ENCODE results near the gene SFMBT2.
"Not testable (repeated sequence)": the region's sequence is repeated elsewhere in the genome, so short reads cannot be mapped to it uniquely, and the experiment has no call there.

SFMBT2 gene

DNA sequence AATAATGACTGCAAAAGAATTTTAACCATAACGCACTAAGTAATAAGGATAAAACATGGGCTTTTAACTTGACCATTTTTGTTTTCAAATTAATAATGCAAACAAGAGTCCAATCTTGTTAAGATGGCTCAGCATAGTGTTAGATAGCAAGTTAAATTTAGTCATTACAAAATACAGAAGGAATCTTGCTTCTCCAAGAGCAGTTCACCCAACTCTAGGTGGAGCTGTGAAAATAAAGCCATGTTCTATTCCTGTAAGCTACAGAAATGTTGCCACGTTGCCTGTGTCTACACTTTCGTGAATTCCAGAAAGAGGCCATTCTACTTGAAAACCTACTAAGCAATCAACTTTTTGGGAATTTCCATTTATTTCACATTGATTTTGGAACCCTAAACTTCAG is 191.9 kb downstream of the SFMBT2 start:
- Histone ChIP-seq H3K4me1 (ENCODE audit: control insufficient read depth, insufficient read depth, low read length) (no peaks in the 10 kb centered on the region), H3K36me3 (ENCODE audit: control insufficient read depth, insufficient read depth, low read length) (no peaks in the 10 kb centered on the region), H3K27ac (ENCODE audit: low read depth, low read length) (no peak overlapping the region), H3K27me3 (ENCODE audit: control insufficient read depth, insufficient read depth, low read length) (no peaks in the 10 kb centered on the region), H3K4me3 (ENCODE audit: low read depth, low read length) (no peak overlapping the region), H3K9ac (ENCODE audit: low read depth, low read length) (no peak overlapping the region), H3K9me3 (ENCODE audit: control insufficient read depth, insufficient read depth, low read length) (peaks cover 5% of the 10 kb centered on the region; the same call in 1 of the 2 replicates)

- not testable (repeated sequence) for H3K4me3 ChIP-seq (ENCODE audit: low read depth, low read length); H3K9ac ChIP-seq (ENCODE audit: low read depth, low read length); H3K36me3 ChIP-seq (ENCODE audit: control insufficient read depth, insufficient read depth, low read length); H3K27ac ChIP-seq (ENCODE audit: low read depth, low read length); H3K9me3 ChIP-seq (ENCODE audit: control insufficient read depth, insufficient read depth, low read length); H3K27me3 ChIP-seq (ENCODE audit: control insufficient read depth, insufficient read depth, low read length)
- peaks cover 13% of the 10 kb centered on the region for H3K4me1 ChIP-seq (ENCODE audit: control insufficient read depth, insufficient read depth, low read length)
These were observed 198.1 kb downstream of the SFMBT2 start for GRCh38 chr10:7212696-7213095.

- no peaks in the 10 kb centered on the region for H3K36me3 ChIP-seq (ENCODE audit: control insufficient read depth, insufficient read depth, low read length)
- H3K27me3 ChIP-seq (ENCODE audit: control insufficient read depth, insufficient read depth, low read length) = no peaks in the 10 kb centered on the region
- no peak overlapping the region for H3K27ac ChIP-seq (ENCODE audit: low read depth, low read length)
These were observed 198.8 kb downstream of the SFMBT2 start for GRCh38 chr10:7211857-7212577.

DNA sequence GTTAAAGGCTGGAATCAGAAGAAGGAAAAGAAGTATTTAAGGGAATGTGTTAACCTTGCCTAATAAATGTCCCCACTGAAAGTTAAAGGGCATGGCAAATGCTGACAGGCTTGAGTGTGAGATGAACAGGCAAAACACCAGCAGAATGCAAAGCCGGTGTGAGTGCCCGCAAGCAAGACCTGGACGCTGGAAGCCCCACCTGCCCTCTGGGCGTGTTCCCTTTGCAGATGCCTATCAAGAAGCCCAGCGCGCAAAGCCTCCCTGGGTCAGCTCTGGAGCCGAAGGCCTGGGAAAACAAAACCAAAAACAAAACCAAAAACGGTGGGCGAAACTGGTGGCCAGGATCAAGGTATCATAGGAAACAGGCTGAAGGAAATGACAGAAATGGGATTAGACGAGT is 200.3 kb downstream of the SFMBT2 start:
- no peaks in the 10 kb centered on the region for H3K27me3 ChIP-seq (ENCODE audit: control insufficient read depth, insufficient read depth, low read length)
- peaks cover 13% of the 10 kb centered on the region for H3K4me1 ChIP-seq (ENCODE audit: control insufficient read depth, insufficient read depth, low read length)
- H3K27ac ChIP-seq (ENCODE audit: low read depth, low read length) = no peak overlapping the region
- no peaks in the 10 kb centered on the region for H3K36me3 ChIP-seq (ENCODE audit: control insufficient read depth, insufficient read depth, low read length)
- H3K9ac ChIP-seq (ENCODE audit: low read depth, low read length) = no peak overlapping the region
- no peak overlapping the region for H3K4me3 ChIP-seq (ENCODE audit: low read depth, low read length)
- H3K9me3 ChIP-seq (ENCODE audit: control insufficient read depth, insufficient read depth, low read length) = no peaks in the 10 kb centered on the region

More at GRCh38 chr10:7211857-7212577, 198.8 kb downstream of the SFMBT2 start:
- no peak overlapping the region for H3K4me3 ChIP-seq (ENCODE audit: low read depth, low read length)
- no peaks in the 10 kb centered on the region for H3K9me3 ChIP-seq (ENCODE audit: control insufficient read depth, insufficient read depth, low read length)
- peaks cover 13% of the 10 kb centered on the region for H3K4me1 ChIP-seq (ENCODE audit: control insufficient read depth, insufficient read depth, low read length)
- no peak overlapping the region for H3K9ac ChIP-seq (ENCODE audit: low read depth, low read length)

DNA sequence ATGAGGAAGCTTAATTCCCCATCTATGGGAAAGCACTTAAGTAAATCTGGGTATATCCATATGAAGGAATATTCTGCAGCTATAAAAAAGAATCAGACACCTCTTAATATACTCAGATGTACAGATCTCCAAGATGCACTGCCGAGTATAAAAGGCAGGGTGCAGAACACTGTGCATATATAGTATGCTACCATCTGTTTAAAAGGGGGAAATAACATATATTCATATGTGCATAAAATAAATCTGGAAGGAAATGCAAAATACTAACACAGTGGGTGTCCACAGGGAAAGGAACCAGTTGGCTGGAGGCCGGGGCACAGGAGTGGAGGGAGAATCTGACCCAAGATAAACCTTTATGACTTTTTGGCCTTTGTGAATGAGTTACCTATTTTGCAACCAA is 201.4 kb downstream of the SFMBT2 start:
- Histone ChIP-seq H3K27me3 (ENCODE audit: control insufficient read depth, insufficient read depth, low read length) (no peaks in the 10 kb centered on the region), H3K9me3 (ENCODE audit: control insufficient read depth, insufficient read depth, low read length) (no peaks in the 10 kb centered on the region), H3K4me1 (ENCODE audit: control insufficient read depth, insufficient read depth, low read length) (peaks cover 13% of the 10 kb centered on the region), H3K9ac (ENCODE audit: low read depth, low read length) (no peak overlapping the region), H3K36me3 (ENCODE audit: control insufficient read depth, insufficient read depth, low read length) (no peaks in the 10 kb centered on the region), H3K27ac (ENCODE audit: low read depth, low read length) (no peak overlapping the region), H3K4me3 (ENCODE audit: low read depth, low read length) (no peak overlapping the region)

DNA sequence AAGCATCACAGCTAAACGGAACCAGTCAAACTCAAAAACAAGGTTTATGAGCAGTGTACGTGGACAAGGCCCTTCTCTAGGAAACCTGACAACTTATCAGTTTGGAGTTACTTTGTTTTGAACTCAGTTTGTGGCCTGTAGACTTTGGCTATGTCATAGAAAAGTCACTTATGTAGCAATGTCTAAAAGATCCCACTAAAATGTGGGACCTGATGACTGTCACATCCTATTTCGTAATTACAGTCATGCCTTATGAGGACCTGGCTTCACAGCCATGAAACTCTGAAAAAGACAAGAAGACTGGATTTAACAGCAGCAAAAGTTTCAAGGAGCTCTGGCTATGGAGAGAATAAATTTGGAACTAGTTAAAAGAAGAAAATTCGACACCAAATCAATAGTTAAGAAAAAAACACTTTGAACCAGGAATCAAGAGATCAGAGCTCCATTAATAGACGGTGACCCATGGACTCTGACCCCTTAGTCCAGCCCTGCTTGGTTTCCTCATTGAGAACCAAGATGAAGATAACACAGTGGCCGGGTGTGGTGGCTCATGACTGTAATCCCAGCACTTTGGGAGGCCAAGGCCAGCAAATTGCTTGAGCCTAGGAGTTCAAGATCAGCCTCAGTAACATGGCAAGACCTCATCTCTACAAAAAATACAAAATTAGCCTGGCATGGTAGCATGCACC is 204.3 kb downstream of the SFMBT2 start:
- peaks cover 6% of the 10 kb centered on the region for H3K4me1 ChIP-seq (ENCODE audit: control insufficient read depth, insufficient read depth, low read length)
- H3K9me3 ChIP-seq (ENCODE audit: control insufficient read depth, insufficient read depth, low read length) = no peaks in the 10 kb centered on the region
- H3K36me3 ChIP-seq (ENCODE audit: control insufficient read depth, insufficient read depth, low read length) = no peaks in the 10 kb centered on the region
- no peaks in the 10 kb centered on the region for H3K27me3 ChIP-seq (ENCODE audit: control insufficient read depth, insufficient read depth, low read length)
- H3K9ac ChIP-seq (ENCODE audit: low read depth, low read length) = no peak overlapping the region
- H3K27ac ChIP-seq (ENCODE audit: low read depth, low read length) = no peak overlapping the region
- no peak overlapping the region for H3K4me3 ChIP-seq (ENCODE audit: low read depth, low read length)

DNA sequence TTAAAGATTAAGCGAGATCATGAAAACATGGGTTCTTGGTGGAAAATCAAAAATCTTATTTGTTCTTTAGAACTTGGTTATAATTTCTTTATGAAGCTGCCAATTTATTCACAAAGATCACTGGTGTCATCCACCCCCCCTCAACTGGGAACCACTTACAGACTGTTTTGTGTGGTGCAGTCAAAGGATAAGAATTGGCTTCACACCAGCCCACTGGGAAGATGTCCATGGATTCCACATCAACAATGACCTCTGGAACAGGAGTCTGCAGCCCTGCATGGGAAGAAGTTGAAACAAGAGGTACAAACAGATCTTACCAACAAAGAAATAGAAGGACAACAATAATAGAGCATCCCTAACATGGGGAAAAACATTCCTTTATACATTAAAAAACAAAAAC is 205.2 kb downstream of the SFMBT2 start:
- Histone ChIP-seq H3K27me3 (ENCODE audit: control insufficient read depth, insufficient read depth, low read length) (no peaks in the 10 kb centered on the region), H3K27ac (ENCODE audit: low read depth, low read length) (no peak overlapping the region), H3K9ac (ENCODE audit: low read depth, low read length) (no peak overlapping the region), H3K36me3 (ENCODE audit: control insufficient read depth, insufficient read depth, low read length) (no peaks in the 10 kb centered on the region), H3K4me1 (ENCODE audit: control insufficient read depth, insufficient read depth, low read length) (no peaks in the 10 kb centered on the region), H3K4me3 (ENCODE audit: low read depth, low read length) (no peak overlapping the region), H3K9me3 (ENCODE audit: control insufficient read depth, insufficient read depth, low read length) (no peaks in the 10 kb centered on the region)

GRCh38 chr10:7202793-7203355 is 208.0 kb downstream of the SFMBT2 start:
- Histone ChIP-seq H3K4me3 (ENCODE audit: low read depth, low read length) (no peak overlapping the region), H3K9me3 (ENCODE audit: control insufficient read depth, insufficient read depth, low read length) (no peaks in the 10 kb centered on the region), H3K9ac (ENCODE audit: low read depth, low read length) (no peak overlapping the region), H3K36me3 (ENCODE audit: control insufficient read depth, insufficient read depth, low read length) (no peaks in the 10 kb centered on the region; the same call in 1 of the 2 replicates), H3K4me1 (ENCODE audit: control insufficient read depth, insufficient read depth, low read length) (no peaks in the 10 kb centered on the region), H3K27ac (ENCODE audit: low read depth, low read length) (no peak overlapping the region), H3K27me3 (ENCODE audit: control insufficient read depth, insufficient read depth, low read length) (no peaks in the 10 kb centered on the region)

DNA sequence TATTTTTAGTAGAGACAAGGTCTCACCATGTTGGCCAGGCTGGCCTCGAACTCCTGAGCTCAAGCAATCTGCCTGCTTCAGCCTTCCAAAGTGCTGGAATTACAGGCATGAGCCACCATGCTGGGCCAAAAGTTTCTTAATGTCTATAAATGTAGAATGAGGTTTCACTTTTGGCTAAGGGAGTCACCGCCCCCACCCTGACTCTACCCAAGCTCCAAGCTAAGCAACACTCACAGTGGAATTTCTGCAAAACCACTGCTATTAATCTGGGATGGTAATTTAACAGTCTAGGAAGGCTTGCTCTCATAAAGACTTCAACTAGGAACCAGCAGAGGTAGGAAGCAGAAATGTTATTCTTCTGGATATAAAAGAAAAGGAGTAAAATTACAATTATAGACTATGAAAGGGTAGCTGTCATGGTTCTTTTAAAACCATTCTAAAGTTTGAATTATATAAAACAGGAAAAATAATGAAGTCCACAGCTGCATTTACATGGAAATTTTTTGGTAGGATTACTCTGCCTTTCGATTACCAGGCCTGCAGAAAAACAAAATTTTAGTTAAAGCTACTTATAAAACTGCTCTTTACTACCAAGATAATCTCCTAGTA is 211.6 kb downstream of the SFMBT2 start:
- Histone ChIP-seq H3K9me3 (ENCODE audit: control insufficient read depth, insufficient read depth, low read length) (no peaks in the 10 kb centered on the region), H3K4me3 (ENCODE audit: low read depth, low read length) (no peak overlapping the region), H3K27ac (ENCODE audit: low read depth, low read length) (no peak overlapping the region), H3K36me3 (ENCODE audit: control insufficient read depth, insufficient read depth, low read length) (peaks cover 11% of the 10 kb centered on the region; the same call in 1 of the 2 replicates), H3K4me1 (ENCODE audit: control insufficient read depth, insufficient read depth, low read length) (no peaks in the 10 kb centered on the region), H3K9ac (ENCODE audit: low read depth, low read length) (no peak overlapping the region), H3K27me3 (ENCODE audit: control insufficient read depth, insufficient read depth, low read length) (no peaks in the 10 kb centered on the region)

DNA sequence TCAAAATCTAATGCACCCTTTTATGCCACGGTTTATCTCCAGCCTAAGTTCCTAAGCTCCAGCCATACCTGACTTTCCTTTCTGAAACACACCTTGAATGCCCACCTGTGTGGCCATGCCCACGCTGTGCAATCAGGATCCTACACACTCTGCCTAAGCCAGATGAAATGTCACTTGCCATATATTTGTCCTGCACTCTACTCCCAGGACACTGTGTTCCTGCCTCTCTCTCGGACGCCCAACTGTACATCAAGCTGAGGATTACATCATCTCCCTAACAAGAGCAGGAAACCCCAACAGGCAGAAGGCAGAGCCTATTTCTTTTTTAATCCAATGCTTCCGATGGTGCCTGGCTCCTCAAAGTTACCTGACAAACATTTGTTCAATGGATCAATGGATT is 214.6 kb downstream of the SFMBT2 start:
- Histone ChIP-seq H3K27me3 (ENCODE audit: control insufficient read depth, insufficient read depth, low read length) (no peaks in the 10 kb centered on the region), H3K36me3 (ENCODE audit: control insufficient read depth, insufficient read depth, low read length) (peaks cover 11% of the 10 kb centered on the region; the same call in 1 of the 2 replicates), H3K27ac (ENCODE audit: low read depth, low read length) (no peak overlapping the region), H3K4me3 (ENCODE audit: low read depth, low read length) (no peak overlapping the region), H3K4me1 (ENCODE audit: control insufficient read depth, insufficient read depth, low read length) (no peaks in the 10 kb centered on the region), H3K9me3 (ENCODE audit: control insufficient read depth, insufficient read depth, low read length) (no peaks in the 10 kb centered on the region), H3K9ac (ENCODE audit: low read depth, low read length) (no peak overlapping the region)

- H3K9ac ChIP-seq (ENCODE audit: low read depth, low read length) = no peak overlapping the region
- no peak overlapping the region for H3K4me3 ChIP-seq (ENCODE audit: low read depth, low read length)
- H3K4me1 ChIP-seq (ENCODE audit: control insufficient read depth, insufficient read depth, low read length) = no peaks in the 10 kb centered on the region
- H3K27me3 ChIP-seq (ENCODE audit: control insufficient read depth, insufficient read depth, low read length) = no peaks in the 10 kb centered on the region
- H3K36me3 ChIP-seq (ENCODE audit: control insufficient read depth, insufficient read depth, low read length) = peaks cover 11% of the 10 kb centered on the region; the same call in 1 of the 2 replicates
- H3K9me3 ChIP-seq (ENCODE audit: control insufficient read depth, insufficient read depth, low read length) = no peaks in the 10 kb centered on the region
- no peak overlapping the region for H3K27ac ChIP-seq (ENCODE audit: low read depth, low read length)
These were observed 215.7 kb downstream of the SFMBT2 start for GRCh38 chr10:7195118-7195517.
